Dermis blood vessel endothelial cell (primary cell): ENCODE data around the gene CRTC3. TPM values are rescaled to one million over a fixed set of nuclear protein-coding genes. Genes with fewer than 3 reads are reported as not detected.
"Not testable (repeated sequence)": the region's sequence is repeated elsewhere in the genome, so short reads cannot be mapped to it uniquely, and the experiment has no call there.

ENCODE experiments used
- DNase-seq: peaks from one replicate; pipeline ENCODE4 v3.0.0; 2010
- total RNA-seq: library from RNA; depleted of rRNA; stranded (reverse); fragments of >200 nt; gene quantifications from 2 replicates; pipeline ENCODE4 v1.2.3, GENCODE V29; 2014

Gene CRTC3
- total RNA-seq, 1 donor from 2014 or later, result 11.1 TPM

- no peak for DNase-seq
Measured at GRCh38 chr15:90629217-90629616, 99.5 kb downstream of the CRTC3 start.

- no peak for DNase-seq
Measured at GRCh38 chr15:90633360-90633759, 103.6 kb downstream of the CRTC3 start.

GRCh38 chr15:90636993-90637392, 107.3 kb downstream of the CRTC3 start:
- not testable (repeated sequence) for DNase-seq

GRCh38 chr15:90637693-90638092, 108.0 kb downstream of the CRTC3 start:
- DNase-seq, result no peak

GRCh38 chr15:90638201-90638691, 108.5 kb downstream of the CRTC3 start:
- no peak for DNase-seq

GRCh38 chr15:90638963-90639362, 109.2 kb downstream of the CRTC3 start:
- no peak for DNase-seq

- DNase-seq, result no peak
Measured at GRCh38 chr15:90640862-90641261, 111.1 kb downstream of the CRTC3 start.

- no peak for DNase-seq
Measured at GRCh38 chr15:90641581-90642463, 112.1 kb downstream of the CRTC3 start.

- peak; percentile 24 for DNase-seq
Measured at GRCh38 chr15:90642464-90643300, 113.0 kb downstream of the CRTC3 start.

GRCh38 chr15:90643301-90643632, 113.5 kb downstream of the CRTC3 start:
- DNase-seq, result no peak

GRCh38 chr15:90644526-90644925, 114.8 kb downstream of the CRTC3 start:
- DNase-seq, result no peak

- DNase-seq, result no peak
Measured at GRCh38 chr15:90644952-90645725, 115.4 kb downstream of the CRTC3 start.

- DNase-seq, result no peak
Measured at GRCh38 chr15:90645873-90646575, 116.3 kb downstream of the CRTC3 start.

- no peak for DNase-seq
Measured at GRCh38 chr15:90646662-90647305, 117.1 kb downstream of the CRTC3 start.

GRCh38 chr15:90647326-90647725, 117.6 kb downstream of the CRTC3 start:
- no peak for DNase-seq

GRCh38 chr15:90648137-90649070, 118.7 kb downstream of the CRTC3 start:
- peak; percentile 93 for DNase-seq

GRCh38 chr15:90650117-90650955, 120.6 kb downstream of the CRTC3 start:
- DNase-seq, result peak; percentile 95

- no peak for DNase-seq
Measured at GRCh38 chr15:90650956-90651689, 121.4 kb downstream of the CRTC3 start.
